Astrocyte of the spinal cord (primary cell): ENCODE data around the gene KAZN.
A peak's percentile ranks its signal among the peaks of the same experiment; 100 is the strongest.

Experiments
- DNase-seq: peaks from one replicate; pipeline ENCODE4 v3.0.0; 2011; ENCODE audit warnings: low read depth, low spot score
- H3K4me3 ChIP-seq: 2 replicates; pipeline ENCODE4 v1.5.1; 2011; ENCODE audit warnings: low read depth, mild to moderate bottlenecking, low read length, moderate library complexity
- in situ Hi-C: cut with HindIII; loops from 2 replicates; pipeline ENCODE4 v1.10.0; 2017; ENCODE audit warnings: low sequenced_read_pairs
- TF ChIP-seq, protein P1 (sequence below): IDR thresholded peaks from 2 replicates; pipeline ENCODE4 v1.5.1; 2012; ENCODE audit warnings: low read depth, mild to moderate bottlenecking, low read length, inconsistent platforms

KAZN gene

DNA sequence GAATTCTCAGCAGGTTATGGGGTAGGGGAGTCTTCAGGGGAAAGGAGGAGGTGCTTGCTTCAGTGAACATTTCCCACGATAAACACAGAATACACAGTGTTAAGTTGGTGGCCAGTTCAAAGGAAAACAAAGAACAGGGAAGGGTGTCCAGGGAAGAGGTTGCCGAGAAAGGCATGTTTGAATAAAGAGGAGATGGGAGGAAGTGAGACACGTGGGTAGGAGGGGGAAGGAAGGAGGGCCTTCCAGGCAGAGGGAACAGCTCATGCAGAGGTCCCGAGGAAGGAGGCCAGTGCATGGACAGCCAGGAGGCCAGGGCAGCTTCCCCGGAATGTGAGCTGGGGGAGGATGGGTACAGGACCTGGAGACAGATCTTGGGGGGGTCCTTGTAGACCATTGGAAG is 424.7 kb downstream of the KAZN start:
- TF ChIP-seq, protein P1, sequence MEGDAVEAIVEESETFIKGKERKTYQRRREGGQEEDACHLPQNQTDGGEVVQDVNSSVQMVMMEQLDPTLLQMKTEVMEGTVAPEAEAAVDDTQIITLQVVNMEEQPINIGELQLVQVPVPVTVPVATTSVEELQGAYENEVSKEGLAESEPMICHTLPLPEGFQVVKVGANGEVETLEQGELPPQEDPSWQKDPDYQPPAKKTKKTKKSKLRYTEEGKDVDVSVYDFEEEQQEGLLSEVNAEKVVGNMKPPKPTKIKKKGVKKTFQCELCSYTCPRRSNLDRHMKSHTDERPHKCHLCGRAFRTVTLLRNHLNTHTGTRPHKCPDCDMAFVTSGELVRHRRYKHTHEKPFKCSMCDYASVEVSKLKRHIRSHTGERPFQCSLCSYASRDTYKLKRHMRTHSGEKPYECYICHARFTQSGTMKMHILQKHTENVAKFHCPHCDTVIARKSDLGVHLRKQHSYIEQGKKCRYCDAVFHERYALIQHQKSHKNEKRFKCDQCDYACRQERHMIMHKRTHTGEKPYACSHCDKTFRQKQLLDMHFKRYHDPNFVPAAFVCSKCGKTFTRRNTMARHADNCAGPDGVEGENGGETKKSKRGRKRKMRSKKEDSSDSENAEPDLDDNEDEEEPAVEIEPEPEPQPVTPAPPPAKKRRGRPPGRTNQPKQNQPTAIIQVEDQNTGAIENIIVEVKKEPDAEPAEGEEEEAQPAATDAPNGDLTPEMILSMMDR, result no peak
- in situ Hi-C loops, result no loop called here
- no peak for DNase-seq
- no peak overlapping the region for H3K4me3 ChIP-seq

GRCh38 chr1:15023976-15024375 is 425.5 kb downstream of the KAZN start:
- in situ Hi-C loops, result no loop called here
- no peak for DNase-seq
- TF ChIP-seq, protein P1, result no peak
- H3K4me3 ChIP-seq, result no peak overlapping the region

- TF ChIP-seq, protein P1, result no peak
- no peak overlapping the region for H3K4me3 ChIP-seq
- in situ Hi-C loops, result no loop called here
- no peak for DNase-seq
These were observed 427.6 kb downstream of the KAZN start for GRCh38 chr1:15026117-15026489.

DNA sequence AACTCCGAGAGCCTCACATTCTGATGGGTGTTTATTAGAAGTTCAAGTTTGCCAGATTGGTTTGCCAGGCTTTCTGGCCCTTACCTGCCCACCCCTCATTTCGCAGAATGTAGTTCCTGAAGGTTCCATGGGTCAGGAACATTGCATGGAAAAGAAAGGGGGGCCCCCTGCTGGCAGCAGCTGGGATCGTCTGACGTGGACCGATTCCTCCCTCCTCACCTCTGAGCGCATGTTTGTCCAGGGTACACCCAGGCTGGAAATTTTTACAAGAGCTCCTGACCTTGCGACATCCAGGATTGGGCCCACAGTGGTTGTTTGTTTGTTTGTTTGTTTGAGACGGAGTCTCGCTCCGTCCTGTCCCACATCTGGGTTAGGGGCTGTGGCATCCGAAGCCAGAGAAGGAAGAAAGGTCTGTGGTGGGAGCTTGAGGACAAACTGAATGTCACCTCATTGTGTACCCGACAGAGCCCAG is 429.1 kb downstream of the KAZN start:
- in situ Hi-C loops, result no loop called here
- TF ChIP-seq, protein P1, result peak; percentile 92
- H3K4me3 ChIP-seq, result no peak overlapping the region
- peak; percentile 69 for DNase-seq

GRCh38 chr1:15028102-15028501 is 429.6 kb downstream of the KAZN start:
- H3K4me3 ChIP-seq, result no peak overlapping the region
- in situ Hi-C loops, result no loop called here
- TF ChIP-seq, protein P1, result no peak
- peak; percentile 92 for DNase-seq

- no peak overlapping the region for H3K4me3 ChIP-seq
- TF ChIP-seq, protein P1, result no peak
- DNase-seq, result no peak
- in situ Hi-C loops, result no loop called here
These were observed 430.1 kb downstream of the KAZN start for GRCh38 chr1:15028616-15029015.

GRCh38 chr1:15029036-15029435 is 430.6 kb downstream of the KAZN start:
- TF ChIP-seq, protein P1, result no peak
- H3K4me3 ChIP-seq, result no peak overlapping the region
- no peak for DNase-seq
- in situ Hi-C loops, result no loop called here
